Fibroblast of skin of left quadriceps (primary cell): Measurements from ENCODE around the gene ST6GAL1.
"Not testable (repeated sequence)": the region's sequence is repeated elsewhere in the genome, so short reads cannot be mapped to it uniquely, and the experiment has no call there.

ENCODE experiments used
- DNase-seq, 2 experiments: peaks; one replicate each; pipeline ENCODE4 v3.0.0-alpha.2; 2013; ENCODE audit warnings: low read depth in 2 of 2

Gene ST6GAL1

DNA sequence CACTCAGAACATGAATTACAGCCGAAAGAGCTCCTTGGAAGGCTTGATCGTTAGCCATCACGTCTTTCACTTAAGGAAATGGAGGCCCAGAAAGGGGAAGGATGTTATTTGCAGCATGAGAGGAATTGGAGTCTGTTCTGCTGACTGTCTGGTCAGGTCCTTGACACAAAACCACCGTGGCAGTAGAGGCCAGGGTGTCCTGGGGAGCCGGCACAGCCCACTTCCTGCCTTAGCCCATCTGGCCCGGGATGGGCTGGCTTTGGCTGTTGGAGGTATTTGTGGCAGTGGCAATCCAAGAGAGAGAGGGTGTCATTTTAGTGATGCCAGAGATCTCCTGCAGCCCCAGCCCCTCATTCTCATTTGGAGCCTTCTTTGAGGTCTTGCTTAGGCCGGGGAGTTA is 37.4 kb downstream of the ST6GAL1 start:
- DNase-seq = no peak

DNA sequence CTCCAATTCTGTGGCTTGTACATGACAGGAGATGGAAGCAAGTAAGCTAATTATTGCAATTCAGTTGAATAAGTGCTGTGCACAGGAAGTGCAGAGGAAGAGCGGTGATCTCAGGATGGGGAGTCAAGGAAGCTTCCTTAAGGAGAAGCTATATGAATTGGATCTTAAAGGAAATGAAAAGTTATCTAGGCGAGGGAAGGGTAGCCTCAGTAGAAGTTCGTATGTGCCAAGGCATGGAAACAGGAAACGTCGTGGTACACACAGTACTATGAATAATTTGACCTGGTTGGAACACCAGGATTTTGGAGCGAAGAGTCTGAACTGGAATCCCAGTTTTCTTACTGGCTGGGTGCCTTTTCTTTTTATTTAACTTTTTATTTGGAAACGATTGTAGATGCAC is 39.3 kb downstream of the ST6GAL1 start:
- no peak for DNase-seq

DNA sequence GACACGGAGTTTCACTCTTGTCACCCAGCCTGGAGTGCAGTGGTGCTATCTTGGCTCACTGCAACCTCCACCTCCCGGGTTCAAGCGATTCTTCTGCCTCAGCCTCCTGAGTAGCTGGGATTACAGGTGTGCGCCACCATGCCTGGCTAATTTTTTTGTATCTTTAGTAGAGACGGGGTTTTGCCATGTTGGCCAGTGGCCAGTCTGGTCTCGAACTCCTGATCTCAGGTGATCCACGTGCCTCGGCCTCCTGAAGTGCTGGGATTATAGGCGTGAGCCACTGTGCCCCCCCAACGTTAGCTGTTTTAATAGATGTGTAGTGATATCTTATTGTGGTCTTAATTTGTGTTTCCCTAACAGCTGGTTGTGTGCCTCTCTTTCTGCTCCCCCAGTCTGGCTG is 40.8 kb downstream of the ST6GAL1 start:
- DNase-seq = not testable (repeated sequence)

DNA sequence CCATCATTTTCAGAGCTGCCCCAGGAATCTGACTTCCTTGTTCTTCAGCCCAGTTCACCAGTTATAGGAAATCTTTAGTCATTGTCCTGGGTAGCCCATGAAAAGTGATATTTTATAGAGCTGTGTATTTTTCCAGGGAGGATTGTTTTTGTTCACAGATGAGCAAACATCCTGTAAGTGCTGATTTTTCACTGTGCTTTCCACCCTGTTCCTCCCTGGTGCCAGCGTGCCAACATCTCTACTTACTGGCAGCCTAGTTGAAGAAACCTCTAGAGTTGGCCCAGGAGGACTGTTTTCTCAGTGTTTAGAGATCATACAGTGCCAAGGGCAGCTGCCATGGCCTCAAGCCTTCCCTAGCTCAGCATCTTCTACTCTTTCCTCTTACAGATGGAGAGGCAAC is 41.3 kb downstream of the ST6GAL1 start:
- DNase-seq = no peak

DNA sequence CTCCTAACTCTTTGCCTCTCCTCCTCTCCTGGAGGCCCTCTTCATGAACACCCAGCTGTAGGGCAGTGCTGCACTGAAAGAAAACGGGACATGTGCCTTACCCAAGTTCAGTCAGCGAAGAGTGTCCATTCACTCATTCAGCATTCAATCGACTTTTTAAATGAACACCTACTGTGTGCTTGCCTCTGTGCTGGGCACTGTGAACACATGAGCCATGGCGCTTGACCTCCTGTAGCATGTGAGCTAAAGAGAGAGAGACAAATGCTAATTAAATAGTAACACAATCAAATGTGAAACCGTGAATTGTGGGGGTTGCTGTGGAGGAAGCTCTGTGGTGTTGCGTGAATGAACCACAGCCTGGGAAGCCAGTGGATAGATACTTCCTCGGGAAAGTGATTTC is 43.4 kb downstream of the ST6GAL1 start:
- no peak for DNase-seq

DNA sequence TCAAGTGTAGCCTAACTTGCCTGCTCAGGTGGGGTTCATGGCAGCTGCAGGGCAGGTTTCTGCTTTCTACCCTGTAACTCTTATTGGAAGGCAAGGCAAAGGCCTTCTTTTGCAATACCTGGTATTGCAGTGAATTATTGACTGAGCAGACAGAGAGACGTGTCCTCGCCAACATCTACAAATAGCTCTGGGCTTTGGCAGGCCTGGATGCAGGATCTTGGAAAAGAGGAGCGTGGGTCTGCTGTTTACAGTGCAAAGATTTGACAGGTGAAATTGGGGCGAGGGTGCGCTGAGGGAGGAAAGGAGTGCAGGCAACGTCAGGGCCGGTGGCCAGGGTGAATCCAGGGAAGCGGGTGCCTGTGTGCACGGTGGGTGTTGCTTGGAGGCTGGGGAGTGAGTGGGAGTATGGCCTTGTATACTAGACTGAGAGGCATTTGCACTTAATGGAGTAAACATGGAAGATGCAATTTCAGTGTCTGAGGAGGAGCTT is 44.5 kb downstream of the ST6GAL1 start:
- DNase-seq = no peak

DNA sequence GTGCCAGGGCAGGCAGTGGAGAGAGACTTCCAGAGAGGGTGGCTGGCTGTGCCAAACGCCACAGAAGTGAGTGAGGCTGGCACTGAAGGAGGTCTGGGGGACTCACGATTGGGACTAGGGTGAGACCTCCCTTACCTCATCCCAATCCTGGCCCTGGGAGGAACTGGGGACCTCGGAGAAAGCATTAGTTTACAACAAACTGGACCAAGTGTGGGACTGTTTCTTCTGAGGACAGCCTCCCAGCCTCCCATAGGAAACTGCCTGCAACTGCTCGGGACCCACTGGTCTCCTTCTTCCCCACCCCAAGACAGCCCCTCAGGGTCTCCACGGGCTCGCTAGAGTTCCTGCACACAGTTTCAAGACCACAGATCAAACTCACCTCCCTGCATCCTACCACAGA is 45.4 kb downstream of the ST6GAL1 start:
- no peak for DNase-seq

DNA sequence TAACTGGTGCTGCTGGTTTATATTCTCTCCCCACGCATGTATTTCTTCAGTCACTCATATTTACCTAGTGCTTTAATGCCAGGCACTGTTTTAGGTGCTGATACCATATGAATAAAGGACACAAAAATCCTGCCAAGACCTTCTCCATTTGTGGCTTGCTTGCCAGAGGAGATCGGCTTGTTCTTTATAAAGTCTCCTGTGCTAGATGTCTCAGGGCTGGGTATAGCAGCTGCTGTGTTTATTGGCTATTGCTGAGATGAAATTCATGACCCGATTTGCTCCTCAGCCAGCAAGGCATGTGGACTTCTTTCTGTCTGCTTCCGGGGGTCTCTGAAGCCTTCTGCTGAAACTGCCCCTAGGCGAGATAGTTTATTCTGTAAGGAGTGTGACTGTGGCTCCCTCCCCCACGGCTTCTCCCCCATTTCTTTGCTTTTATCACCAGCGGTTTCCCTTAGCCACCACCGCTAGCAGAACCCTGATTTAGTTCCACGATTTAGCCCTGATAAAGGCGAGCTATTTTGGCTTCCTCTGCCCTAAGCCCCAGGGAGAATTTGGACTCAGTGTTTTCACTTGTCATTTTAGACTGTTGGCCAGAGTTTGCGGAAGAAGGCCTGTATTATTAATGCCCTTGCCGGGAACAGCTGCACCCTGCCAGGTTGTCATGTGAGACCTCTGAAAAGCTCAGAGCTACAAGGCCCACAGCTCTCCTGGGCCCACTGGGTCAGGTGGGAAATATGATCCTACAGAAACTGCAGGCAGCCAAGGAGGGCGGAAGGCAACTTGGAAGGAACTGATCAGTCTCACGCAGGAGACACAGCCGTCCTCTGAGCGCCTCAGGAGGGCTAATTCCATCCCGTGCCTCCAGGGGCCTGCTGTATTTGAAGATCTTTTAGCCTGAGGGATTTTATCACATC is 46.8 kb downstream of the ST6GAL1 start:
- no peak for DNase-seq

DNA sequence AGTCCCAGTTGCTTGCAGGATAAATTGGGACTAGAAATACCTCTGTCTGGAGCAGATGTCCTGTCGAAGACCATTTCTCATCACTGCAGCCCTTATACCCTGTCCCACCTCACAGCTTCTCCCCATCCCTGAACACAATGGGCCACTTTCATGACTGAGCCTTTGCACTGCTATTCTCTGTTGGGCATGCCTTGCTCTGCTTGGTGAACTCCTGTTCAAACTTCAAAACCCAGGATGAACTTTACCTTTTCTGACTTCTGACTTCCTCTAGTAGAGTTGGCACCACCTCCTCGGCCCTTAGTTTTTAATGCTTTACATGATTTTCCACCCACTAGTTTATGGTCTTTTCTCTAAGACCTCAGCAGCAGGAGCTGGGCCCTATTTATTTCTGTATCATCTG is 48.4 kb downstream of the ST6GAL1 start:
- DNase-seq = no peak

DNA sequence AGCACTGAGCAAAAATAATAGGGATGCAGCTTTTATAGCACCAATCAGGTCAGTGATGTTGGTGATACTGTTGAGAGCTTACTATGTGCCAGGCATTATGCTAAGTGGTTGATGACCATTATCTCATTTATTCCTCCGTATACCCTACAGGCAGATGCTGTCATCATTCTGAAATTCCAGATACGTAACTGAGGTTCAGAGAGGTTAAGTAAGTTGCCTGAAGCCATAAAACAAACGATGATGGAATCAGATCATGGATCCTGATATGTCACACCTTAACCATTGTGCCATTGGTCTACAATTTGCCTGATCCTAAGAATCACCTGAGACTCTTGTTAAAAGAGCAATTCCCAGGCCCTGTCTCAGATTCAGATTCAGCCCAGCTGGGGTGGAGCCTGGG is 49.5 kb downstream of the ST6GAL1 start:
- DNase-seq = no peak

DNA sequence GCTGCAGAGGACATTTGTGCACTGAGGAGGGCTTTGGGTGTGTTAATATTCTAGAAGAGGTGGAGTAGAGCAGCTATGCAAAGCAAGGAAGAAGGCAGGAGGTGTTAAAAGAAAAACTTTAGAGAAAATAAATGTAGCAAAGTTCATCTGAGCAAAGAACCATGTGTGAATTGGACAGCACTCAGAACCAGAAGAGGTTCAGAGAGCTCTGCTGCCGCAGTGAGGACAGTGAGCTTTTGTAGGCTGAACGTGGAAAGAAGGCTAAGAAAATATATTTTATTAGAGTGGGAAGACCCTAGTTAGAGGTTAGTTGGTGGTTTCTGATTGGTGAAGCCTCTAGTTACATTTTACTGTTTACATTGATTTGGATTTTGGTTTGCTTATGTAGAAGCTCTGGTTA is 50.7 kb downstream of the ST6GAL1 start:
- DNase-seq = no peak

DNA sequence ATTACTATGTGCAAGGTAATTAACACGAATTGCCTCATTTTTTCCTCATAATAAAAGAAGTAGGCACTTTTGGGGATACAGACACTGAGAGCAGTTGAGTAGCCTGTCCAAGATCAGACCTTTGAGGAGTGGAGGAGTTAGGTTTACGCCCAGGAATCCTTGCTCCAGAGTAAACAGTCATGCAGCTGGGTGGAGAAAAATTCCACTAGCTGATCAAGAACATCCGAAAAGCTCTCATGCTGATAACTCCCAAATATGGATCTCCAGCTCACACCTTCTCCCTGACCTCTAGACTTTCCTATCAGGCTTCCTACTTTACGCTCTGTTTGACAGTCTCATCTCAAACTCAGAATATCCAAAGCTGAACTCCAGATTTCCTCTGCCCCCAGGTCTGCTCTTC is 53.3 kb downstream of the ST6GAL1 start:
- DNase-seq = no peak

DNA sequence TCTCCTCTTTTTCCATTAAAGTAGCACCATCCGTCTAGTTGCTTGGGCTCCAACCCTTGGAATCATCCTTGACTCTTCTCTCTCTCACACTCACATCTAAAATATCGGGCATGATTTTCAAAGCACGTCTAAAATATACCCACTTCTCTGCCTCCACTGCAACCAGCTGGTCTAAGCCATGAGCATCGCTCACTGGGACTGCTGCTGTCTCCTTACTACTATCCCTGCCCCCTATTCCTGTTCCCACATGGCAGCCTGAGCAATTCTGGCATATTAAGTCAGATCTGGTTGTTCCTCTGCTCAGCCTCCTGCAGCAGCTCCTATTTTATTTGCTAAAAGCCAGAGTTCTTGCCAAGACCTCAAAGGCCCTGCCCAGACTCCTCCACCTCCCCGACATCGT is 53.7 kb downstream of the ST6GAL1 start:
- DNase-seq = no peak

DNA sequence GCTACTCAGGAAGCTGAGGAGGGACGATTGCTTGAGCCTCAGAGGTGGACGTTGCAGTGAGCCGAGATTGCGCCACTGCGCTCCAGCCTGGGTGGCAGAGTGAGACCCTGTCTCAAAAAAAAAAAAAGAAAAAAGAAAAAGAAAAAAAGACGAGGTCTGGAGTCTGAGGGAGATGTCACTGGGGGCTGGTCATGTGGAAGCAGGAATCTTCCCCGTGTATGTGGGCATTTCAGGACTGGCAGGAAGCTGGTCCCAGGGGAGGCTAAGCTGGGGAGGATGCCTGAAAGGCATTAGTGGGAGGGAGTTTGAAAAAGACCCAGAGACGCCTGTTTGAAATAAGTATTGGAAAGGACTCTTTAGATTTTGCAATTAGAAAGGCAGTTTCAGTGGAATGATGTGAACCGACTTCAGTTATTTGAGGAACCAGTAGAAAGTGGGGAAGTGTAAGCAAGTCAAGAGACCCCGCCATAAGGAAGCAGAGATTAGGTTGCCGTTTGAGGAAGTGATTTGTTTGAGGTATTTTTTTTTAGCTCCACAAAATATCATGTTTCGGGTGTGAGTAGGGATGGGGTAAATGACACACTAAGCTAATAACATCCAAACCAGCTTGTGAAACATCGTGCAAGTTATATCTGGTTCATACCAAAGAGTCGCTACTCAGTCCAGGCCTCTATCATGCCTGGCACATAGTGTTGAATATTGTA is 55.5 kb downstream of the ST6GAL1 start:
- no peak for DNase-seq

DNA sequence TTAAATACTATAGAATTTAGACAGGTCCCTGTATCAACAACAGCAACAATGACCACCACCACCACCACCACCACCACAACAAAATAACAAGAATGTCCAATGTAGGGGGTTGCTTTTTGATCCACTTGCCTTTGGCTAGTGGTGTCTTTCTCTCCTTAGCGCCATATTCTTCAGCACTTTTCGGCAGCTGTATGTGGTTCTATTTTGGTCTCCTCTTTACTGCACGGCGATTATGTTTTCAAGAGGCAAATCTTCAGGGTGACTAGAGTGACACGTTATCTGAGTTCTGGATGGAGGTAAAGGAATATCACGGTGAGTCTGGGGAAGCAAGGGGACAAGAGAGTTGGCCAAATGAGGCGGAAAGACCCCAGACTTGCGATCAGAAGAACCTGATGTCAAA is 56.1 kb downstream of the ST6GAL1 start:
- DNase-seq = no peak

DNA sequence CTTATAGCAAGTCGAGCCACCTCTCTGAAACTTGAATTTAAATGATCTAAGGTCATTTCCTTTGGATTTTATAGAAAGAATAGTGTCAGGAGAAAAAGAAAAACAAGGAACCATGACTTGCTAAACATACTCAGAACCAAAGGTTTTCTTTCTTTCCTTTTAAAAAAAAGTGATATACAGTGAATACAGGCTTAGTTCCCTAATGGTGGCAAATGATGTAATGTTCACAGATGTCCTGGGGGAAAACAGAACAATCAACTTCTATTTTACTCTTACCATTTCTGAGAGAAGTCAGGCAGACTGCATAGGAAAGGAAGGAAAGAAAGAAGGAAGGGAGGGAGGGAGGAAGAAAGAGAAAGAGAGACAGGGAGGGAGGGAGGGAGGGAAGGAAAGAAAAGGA is 56.5 kb downstream of the ST6GAL1 start:
- no peak for DNase-seq

DNA sequence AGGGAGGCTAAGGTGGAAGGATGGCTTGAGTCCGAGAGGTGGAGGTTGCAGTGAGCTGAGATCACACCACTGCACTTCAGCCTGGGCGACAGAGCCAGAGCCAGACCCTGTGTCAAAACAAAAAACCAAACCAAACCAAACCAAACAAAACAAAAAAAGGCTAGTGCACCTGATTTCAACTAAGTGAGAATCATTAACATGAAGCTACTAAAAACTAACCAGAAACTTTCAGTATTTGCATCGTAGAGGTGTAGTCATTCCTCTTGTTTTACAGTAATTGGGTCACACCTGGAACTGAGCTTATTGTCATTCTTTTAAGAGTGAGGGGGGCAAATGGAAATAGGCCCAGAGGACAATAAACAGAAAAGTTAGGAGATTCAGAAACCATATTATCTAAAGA is 58.5 kb downstream of the ST6GAL1 start:
- DNase-seq = no peak

DNA sequence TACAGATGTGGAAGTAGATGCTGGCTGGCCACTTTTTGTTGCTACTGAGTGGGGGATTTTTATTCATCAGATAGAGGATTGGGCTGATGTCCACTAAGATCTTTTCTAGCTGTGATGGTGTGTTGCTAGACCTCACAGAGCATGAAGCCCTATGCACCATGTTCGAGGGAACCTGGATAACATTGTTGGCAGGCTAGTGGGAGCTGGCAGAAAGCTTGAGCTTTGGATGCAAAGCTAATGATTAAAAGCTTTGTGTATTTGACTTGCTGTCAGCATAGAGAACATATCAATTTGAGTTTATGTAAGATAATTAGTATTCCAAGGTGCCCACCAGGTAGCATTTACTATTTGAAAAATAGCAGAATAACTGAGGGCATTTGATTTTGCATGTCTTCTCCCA is 59.1 kb downstream of the ST6GAL1 start:
- DNase-seq = no peak

DNA sequence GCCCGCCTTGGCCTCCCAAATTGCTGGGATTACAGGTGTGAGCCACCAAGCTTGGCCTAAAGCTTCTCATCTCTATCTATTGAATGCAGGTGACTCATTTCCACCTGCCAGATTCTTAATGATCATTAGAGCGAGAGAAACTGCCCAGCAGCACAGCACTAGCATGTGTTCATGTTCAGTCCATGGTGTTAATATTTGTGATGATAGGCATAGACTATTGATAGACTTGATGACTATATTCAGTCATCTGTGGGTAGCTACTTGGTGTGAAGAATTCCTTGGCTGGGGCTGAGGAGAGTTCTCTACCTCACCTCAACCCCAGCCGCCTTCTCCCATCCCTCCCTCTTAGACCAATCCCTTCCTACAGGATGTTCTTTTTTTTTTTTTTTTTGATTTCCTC is 60.0 kb downstream of the ST6GAL1 start:
- no peak for DNase-seq

DNA sequence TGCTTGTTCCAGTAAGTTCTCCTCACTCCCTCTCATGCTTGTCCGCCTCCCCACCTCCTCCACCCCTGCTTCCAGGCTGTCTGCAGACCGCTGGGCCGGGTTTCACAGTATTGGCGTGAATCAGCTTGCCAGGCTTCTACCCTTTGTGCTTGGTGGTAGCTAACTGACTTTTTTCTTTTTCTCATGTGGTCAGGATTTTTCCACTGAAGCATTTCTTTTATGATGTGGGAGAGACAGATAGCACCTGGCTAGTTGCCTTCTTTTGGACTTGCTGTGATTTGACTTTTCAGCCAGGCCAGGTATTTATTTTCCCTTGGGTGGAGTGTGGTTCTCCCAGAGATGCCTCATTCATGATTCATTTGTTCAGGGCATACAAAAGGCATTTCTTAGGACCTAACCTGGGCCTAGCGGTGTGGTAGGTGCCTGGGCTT is 60.6 kb downstream of the ST6GAL1 start:
- DNase-seq = no peak

DNA sequence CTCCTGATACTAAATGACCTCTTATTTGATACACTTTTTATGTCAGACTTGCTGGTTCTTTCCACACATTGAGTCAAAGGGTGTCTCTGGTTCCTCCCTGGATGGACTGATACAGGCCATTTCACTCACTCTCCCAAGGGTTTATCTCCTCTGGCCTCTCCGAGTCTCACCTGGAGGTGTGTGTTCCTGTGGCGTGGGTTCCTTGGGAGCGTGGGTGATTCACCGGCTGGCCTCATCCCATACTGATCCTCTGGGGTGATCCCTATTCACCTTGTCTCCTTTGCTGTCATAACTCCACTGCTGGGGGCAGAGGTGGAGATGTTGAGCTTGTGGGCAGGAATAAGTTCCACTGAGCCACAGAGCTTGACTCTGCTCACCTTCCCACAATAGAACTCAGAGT is 61.1 kb downstream of the ST6GAL1 start:
- DNase-seq = no peak

DNA sequence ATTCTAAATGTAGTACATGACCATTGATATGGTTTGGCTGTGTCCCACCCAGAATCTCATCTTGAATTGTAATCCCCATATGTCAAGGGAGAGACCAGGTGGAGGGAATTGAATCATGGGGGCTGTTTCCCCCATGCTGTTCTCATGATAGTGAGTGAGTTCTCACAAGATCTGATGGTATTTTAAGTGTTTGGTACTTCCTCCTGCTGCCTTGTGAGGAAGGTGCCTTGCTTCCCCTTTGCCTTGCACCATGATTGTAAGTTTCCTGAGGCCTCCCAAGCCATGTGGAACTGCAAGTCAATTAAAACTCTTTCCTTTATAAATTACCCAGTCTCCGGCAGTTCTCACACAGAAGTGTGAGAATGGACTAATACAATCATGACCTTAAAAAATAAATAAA is 61.8 kb downstream of the ST6GAL1 start:
- not testable (repeated sequence) for DNase-seq

DNA sequence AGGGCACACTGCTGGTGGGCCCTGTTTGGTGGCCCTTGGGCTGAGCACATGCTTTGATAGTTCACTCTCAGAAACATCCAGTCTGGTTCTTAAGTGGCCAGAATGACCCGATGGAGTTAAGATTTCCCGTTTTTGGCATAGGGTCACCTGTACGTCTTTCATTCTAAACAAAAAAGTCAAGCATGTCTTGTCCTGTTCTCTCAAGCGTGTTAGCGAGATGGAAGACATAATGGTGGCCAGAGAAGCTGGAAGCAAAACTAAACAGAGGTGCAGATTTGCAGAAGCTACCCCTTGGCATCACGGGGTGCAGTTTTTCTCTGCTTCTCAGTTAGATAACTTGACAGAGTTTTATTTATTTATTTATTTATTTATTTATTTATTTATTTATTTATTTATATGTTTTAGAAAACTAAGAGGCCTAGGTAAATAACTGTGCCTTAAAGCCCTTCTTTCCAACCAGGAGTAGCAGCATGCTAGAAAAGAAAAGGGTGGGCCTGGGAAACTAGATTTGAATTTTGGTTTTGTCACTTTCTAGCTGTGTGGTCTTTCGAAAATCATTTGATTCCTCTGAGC is 63.0 kb downstream of the ST6GAL1 start:
- no peak for DNase-seq
